HG03103 (cell line): ENCODE measurements around the gene PTGER4.

Experiments used
- ATAC-seq: cut with Tn5 transposase; IDR thresholded peaks from one replicate; pipeline ENCODE4 v1.9.1; 2021; ENCODE audit warnings: low read depth; ENCODE audit not compliant: unreplicated experiment

The PTGER4 gene

DNA sequence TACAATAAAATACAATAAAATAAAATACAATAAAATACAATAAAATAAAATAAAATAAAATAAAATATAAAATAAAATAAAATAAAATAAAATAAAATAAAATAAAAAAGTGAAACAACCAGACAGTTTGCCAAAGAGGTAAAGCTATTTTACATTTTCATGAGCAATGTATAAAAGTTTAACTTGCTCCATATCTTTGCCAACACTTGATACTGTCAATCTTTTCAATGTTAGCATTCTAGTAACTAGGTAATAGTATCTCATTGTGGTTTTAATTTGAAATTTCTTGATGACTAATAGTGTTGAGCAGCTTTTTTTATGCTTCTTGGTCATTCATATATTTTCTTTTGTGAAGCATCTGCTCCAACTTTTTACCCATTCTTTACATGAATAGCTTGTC lies 58.8 kb downstream of the PTGER4 start:
- no peak for ATAC-seq
